SK-N-SH treated with all-trans-retinoic acid at 6 μM for 48 hours (cell line): ENCODE measurements around the gene LRRC4C.

Experiments used
- ATAC-seq: fragments of 200-7000 bp; cut with Tn5 transposase; 3 replicates; pipeline ENCODE4 v1.9.1; 2020; ENCODE audit warnings: mild to moderate bottlenecking, moderate library complexity
- ARNTL ChIP-seq: fragments of 450-650 bp; formaldehyde crosslinking; IDR thresholded peaks from 2 replicates; pipeline ENCODE4 v1.5.0; 2020; ENCODE audit warnings: low read depth, mild to moderate bottlenecking, moderate library complexity, borderline replicate concordance
- BACH2 ChIP-seq: fragments of 250-450 bp; sonication (Bioruptor Pico); IDR thresholded peaks from 2 replicates; pipeline ENCODE4 v1.9.0; 2021; ENCODE audit warnings: mild to moderate bottlenecking, borderline replicate concordance
- CSDC2 ChIP-seq: fragments of 250-450 bp; sonication (Bioruptor Pico); IDR thresholded peaks from 2 replicates; pipeline ENCODE4 v1.5.0; 2020; ENCODE audit warnings: mild to moderate bottlenecking, moderate library complexity
- ESRRG ChIP-seq: fragments of 250-450 bp; sonication (Bioruptor Pico); IDR thresholded peaks from 2 replicates; pipeline ENCODE4 v1.6.1; 2021; ENCODE audit warnings: mild to moderate bottlenecking
- GLIS3 ChIP-seq: fragments of 250-450 bp; sonication (Bioruptor Pico); IDR thresholded peaks from 2 replicates; pipeline ENCODE4 v1.5.0; 2020; ENCODE audit warnings: mild to moderate bottlenecking, moderate library complexity
- ISL1 ChIP-seq: fragments of 250-450 bp; sonication (Bioruptor Pico); IDR thresholded peaks from 2 replicates; pipeline ENCODE4 v2.1.2; 2022; ENCODE audit warnings: mild to moderate bottlenecking, moderate library complexity
- OSR1 ChIP-seq: fragments of 250-450 bp; sonication (Bioruptor Pico); IDR thresholded peaks from 2 replicates; pipeline ENCODE4 v1.8.0; 2022; ENCODE audit warnings: moderate library complexity, mild to moderate bottlenecking, inconsistent platforms
- PPARA ChIP-seq: fragments of 250-450 bp; sonication (Bioruptor Pico); IDR thresholded peaks from 2 replicates; pipeline ENCODE4 v1.5.0; 2020; ENCODE audit warnings: mild to moderate bottlenecking, borderline replicate concordance
- RARB ChIP-seq: fragments of 250-450 bp; sonication (Bioruptor Pico); IDR thresholded peaks from 2 replicates; pipeline ENCODE4 v1.8.0; 2021; ENCODE audit warnings: mild to moderate bottlenecking, moderate library complexity
- SNAI2 ChIP-seq: fragments of 250-450 bp; sonication (Bioruptor Pico); IDR thresholded peaks from 2 replicates; pipeline ENCODE4 v1.5.0; 2020; ENCODE audit warnings: mild to moderate bottlenecking, moderate library complexity
- TCF4 ChIP-seq: fragments of 250-450 bp; sonication (Bioruptor Pico); IDR thresholded peaks from 2 replicates; pipeline ENCODE4 v1.8.0; 2021; ENCODE audit warnings: mild to moderate bottlenecking, moderate library complexity, borderline replicate concordance
- TOX ChIP-seq: fragments of 250-450 bp; sonication (Bioruptor Pico); IDR thresholded peaks from 2 replicates; pipeline ENCODE4 v1.8.0; 2021; ENCODE audit warnings: mild to moderate bottlenecking, moderate library complexity, borderline replicate concordance
- ZC3H10 ChIP-seq: fragments of 250-450 bp; sonication (Bioruptor Pico); IDR thresholded peaks from 2 replicates; pipeline ENCODE4 v1.5.1; 2021; ENCODE audit warnings: mild to moderate bottlenecking, moderate library complexity
- ZFP3 ChIP-seq: fragments of 250-450 bp; sonication (Bioruptor Pico); IDR thresholded peaks from 2 replicates; pipeline ENCODE4 v1.5.0; 2020; ENCODE audit warnings: mild to moderate bottlenecking, moderate library complexity
- ZFP30 ChIP-seq: fragments of 450-650 bp; formaldehyde crosslinking; IDR thresholded peaks from 2 replicates; pipeline ENCODE4 v1.5.0; 2022; ENCODE audit warnings: mild to moderate bottlenecking, moderate library complexity
- ZNF565 ChIP-seq: fragments of 450-650 bp; formaldehyde crosslinking; conservative IDR thresholded peaks from 2 replicates; pipeline ENCODE4 v1.5.0; 2020; ENCODE audit warnings: low read depth, mild to moderate bottlenecking, moderate library complexity
- ZNF70 ChIP-seq: fragments of 450-650 bp; formaldehyde crosslinking; IDR thresholded peaks from 2 replicates; pipeline ENCODE4 v1.5.0; 2020; ENCODE audit warnings: mild to moderate bottlenecking, moderate library complexity
- ZNF8 ChIP-seq: fragments of 450-650 bp; formaldehyde crosslinking; IDR thresholded peaks from 2 replicates; pipeline ENCODE4 v1.5.0; 2020; ENCODE audit warnings: mild to moderate bottlenecking, moderate library complexity
- TF ChIP-seq, protein P1 (sequence below): fragments of 250-450 bp; sonication (Bioruptor Pico); IDR thresholded peaks from 2 replicates; pipeline ENCODE4 v1.5.1; 2021; ENCODE audit warnings: mild to moderate bottlenecking, moderate library complexity
- TF ChIP-seq, protein P2 (sequence below): fragments of 250-450 bp; sonication (Bioruptor Pico); IDR thresholded peaks from 2 replicates; pipeline ENCODE4 v1.8.0; 2020; ENCODE audit warnings: mild to moderate bottlenecking, moderate library complexity, borderline replicate concordance
- TF ChIP-seq, protein P3 (sequence below): fragments of 250-450 bp; sonication (Bioruptor Pico); IDR thresholded peaks from 2 replicates; pipeline ENCODE4 v1.8.0; 2021; ENCODE audit warnings: low read depth, mild to moderate bottlenecking, moderate library complexity, borderline replicate concordance
- TF ChIP-seq, protein P4 (sequence below): fragments of 250-450 bp; sonication (Bioruptor Pico); IDR thresholded peaks from 2 replicates; pipeline ENCODE4 v1.5.1; 2020; ENCODE audit warnings: low read depth, mild to moderate bottlenecking, moderate library complexity
- TF ChIP-seq, protein P5 (sequence below): fragments of 250-450 bp; sonication (Bioruptor Pico); IDR thresholded peaks from 2 replicates; pipeline ENCODE4 v1.5.0; 2020; ENCODE audit warnings: mild to moderate bottlenecking, moderate library complexity

LRRC4C gene

DNA sequence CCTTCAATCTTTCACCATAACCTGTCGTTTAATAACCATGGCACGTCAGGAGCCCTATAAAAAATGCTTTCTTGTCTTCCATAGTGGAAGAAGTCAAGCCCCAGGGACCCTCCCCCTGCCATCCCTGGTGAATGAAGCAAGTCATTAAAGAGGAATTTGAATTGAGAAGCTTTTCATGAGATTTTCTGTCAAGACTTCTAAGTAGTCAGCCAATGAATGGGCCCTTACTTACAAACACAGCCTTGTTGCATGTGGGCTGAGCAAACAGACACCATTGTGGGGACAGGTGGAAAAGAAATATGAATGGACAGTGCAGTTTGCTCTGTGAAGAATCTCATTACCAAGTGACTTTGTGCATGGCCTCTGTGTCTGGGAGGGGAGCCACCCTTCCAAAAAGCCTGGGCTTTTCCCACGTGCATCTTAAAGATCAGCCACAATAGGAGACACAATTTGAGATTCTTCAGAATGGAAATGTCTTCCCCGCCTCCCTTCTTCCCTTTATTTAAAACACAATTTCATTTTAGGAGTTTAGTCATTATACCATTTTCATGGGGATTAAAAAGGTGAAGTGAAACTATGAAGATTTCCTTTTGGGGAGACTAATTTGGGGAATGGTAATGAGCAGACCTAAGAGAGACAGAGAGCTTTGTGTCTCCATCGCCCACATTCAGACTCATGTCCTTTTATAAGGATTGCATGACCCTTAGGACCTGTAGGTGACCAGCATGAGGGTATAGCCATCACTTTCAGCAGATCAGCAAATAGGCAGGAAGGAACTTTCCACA lies 152.0 kb downstream of the LRRC4C start:
- ATAC-seq = no peak
- TF ChIP-seq PPARA (no peak), ISL1 (CRISPR knock-in tag) (no peak), ZC3H10 (CRISPR knock-in tag) (no peak), ESRRG (CRISPR knock-in tag) (no peak), OSR1 (CRISPR knock-in tag) (no peak), ZFP30 (CRISPR knock-in tag) (no peak), ZNF565 (CRISPR knock-in tag) (no peak)
- TF ChIP-seq, protein P1, sequence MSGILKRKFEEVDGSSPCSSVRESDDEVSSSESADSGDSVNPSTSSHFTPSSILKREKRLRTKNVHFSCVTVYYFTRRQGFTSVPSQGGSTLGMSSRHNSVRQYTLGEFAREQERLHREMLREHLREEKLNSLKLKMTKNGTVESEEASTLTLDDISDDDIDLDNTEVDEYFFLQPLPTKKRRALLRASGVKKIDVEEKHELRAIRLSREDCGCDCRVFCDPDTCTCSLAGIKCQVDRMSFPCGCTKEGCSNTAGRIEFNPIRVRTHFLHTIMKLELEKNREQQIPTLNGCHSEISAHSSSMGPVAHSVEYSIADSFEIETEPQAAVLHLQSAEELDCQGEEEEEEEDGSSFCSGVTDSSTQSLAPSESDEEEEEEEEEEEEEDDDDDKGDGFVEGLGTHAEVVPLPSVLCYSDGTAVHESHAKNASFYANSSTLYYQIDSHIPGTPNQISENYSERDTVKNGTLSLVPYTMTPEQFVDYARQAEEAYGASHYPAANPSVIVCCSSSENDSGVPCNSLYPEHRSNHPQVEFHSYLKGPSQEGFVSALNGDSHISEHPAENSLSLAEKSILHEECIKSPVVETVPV (CRISPR knock-in tag) = no peak
- TF ChIP-seq, protein P2, sequence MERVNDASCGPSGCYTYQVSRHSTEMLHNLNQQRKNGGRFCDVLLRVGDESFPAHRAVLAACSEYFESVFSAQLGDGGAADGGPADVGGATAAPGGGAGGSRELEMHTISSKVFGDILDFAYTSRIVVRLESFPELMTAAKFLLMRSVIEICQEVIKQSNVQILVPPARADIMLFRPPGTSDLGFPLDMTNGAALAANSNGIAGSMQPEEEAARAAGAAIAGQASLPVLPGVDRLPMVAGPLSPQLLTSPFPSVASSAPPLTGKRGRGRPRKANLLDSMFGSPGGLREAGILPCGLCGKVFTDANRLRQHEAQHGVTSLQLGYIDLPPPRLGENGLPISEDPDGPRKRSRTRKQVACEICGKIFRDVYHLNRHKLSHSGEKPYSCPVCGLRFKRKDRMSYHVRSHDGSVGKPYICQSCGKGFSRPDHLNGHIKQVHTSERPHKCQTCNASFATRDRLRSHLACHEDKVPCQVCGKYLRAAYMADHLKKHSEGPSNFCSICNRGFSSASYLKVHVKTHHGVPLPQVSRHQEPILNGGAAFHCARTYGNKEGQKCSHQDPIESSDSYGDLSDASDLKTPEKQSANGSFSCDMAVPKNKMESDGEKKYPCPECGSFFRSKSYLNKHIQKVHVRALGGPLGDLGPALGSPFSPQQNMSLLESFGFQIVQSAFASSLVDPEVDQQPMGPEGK (CRISPR knock-in tag) = no peak

DNA sequence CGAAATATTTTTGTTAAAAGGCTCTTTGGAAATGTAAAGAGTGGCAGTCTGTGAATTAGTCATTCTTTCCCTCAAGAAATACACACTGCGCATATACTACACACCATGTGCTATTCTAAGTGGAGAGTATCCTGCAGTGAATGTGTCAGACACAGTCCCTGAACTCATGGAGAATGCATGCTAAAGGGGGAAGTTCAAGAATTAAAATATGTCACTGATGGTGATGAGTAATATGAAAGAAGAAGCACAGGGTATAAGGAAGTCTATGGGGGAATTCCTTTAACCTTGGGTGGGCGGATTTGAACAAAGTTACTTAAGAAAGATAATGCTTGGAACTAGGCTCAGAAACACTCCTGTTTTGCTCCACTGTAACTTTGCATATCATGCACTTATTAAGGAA lies 153.0 kb downstream of the LRRC4C start:
- ATAC-seq = no peak
- TF ChIP-seq, protein P3, sequence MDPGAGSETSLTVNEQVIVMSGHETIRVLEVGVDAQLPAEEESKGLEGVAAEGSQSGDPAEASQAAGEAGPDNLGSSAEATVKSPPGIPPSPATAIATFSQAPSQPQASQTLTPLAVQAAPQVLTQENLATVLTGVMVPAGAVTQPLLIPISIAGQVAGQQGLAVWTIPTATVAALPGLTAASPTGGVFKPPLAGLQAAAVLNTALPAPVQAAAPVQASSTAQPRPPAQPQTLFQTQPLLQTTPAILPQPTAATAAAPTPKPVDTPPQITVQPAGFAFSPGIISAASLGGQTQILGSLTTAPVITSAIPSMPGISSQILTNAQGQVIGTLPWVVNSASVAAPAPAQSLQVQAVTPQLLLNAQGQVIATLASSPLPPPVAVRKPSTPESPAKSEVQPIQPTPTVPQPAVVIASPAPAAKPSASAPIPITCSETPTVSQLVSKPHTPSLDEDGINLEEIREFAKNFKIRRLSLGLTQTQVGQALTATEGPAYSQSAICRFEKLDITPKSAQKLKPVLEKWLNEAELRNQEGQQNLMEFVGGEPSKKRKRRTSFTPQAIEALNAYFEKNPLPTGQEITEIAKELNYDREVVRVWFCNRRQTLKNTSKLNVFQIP (CRISPR knock-in tag) = no peak
- no peak for TF ChIP-seq ZNF70 (CRISPR knock-in tag)
- TF ChIP-seq RARB (CRISPR knock-in tag) = no peak
- no peak for TF ChIP-seq SNAI2
- no peak for TF ChIP-seq ESRRG (CRISPR knock-in tag)
- TF ChIP-seq ISL1 (CRISPR knock-in tag) = no peak
- no peak for TF ChIP-seq ZFP3 (CRISPR knock-in tag)
- TF ChIP-seq, protein P2 (CRISPR knock-in tag) = no peak
- no peak for TF ChIP-seq OSR1 (CRISPR knock-in tag)
- TF ChIP-seq, protein P4, sequence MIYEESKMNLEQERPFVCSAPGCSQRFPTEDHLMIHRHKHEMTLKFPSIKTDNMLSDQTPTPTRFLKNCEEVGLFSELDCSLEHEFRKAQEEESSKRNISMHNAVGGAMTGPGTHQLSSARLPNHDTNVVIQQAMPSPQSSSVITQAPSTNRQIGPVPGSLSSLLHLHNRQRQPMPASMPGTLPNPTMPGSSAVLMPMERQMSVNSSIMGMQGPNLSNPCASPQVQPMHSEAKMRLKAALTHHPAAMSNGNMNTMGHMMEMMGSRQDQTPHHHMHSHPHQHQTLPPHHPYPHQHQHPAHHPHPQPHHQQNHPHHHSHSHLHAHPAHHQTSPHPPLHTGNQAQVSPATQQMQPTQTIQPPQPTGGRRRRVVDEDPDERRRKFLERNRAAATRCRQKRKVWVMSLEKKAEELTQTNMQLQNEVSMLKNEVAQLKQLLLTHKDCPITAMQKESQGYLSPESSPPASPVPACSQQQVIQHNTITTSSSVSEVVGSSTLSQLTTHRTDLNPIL (CRISPR knock-in tag) = no peak
- TF ChIP-seq TCF4 = no peak
- no peak for TF ChIP-seq ZNF565 (CRISPR knock-in tag)
- TF ChIP-seq GLIS3 (CRISPR knock-in tag) = no peak
- TF ChIP-seq ZFP30 (CRISPR knock-in tag) = no peak
- TF ChIP-seq ARNTL (CRISPR knock-in tag) = no peak
- TF ChIP-seq TOX = no peak
- TF ChIP-seq ZC3H10 (CRISPR knock-in tag) = no peak
- TF ChIP-seq ZNF8 (CRISPR knock-in tag) = no peak
- TF ChIP-seq BACH2 = no peak

DNA sequence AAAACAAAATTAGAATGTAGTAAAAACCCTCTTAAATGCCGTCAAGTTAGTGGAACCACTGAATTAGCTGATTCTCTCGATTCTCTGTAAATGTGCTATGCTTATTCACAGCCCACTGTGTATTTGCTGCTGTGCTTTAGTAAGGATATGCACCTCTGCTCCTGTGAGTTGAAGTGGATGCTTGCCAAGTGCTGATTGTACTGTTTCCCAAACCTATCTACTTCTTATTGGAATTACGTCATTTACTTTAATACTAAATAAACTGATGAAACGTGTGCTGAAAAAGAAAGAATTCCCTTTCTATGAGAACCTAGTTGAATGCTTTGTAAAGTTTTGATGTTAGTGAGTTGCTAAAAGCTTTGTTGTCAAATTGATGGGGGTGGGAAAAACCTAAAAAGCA lies 158.4 kb downstream of the LRRC4C start:
- ATAC-seq = no peak
- TF ChIP-seq GLIS3 (CRISPR knock-in tag) (no peak), ZFP3 (CRISPR knock-in tag) (no peak), SNAI2 (no peak), CSDC2 (CRISPR knock-in tag) (no peak), BACH2 (no peak), OSR1 (CRISPR knock-in tag) (no peak), ISL1 (CRISPR knock-in tag) (no peak)
- TF ChIP-seq, protein P1 (CRISPR knock-in tag) = no peak
- TF ChIP-seq, protein P5, sequence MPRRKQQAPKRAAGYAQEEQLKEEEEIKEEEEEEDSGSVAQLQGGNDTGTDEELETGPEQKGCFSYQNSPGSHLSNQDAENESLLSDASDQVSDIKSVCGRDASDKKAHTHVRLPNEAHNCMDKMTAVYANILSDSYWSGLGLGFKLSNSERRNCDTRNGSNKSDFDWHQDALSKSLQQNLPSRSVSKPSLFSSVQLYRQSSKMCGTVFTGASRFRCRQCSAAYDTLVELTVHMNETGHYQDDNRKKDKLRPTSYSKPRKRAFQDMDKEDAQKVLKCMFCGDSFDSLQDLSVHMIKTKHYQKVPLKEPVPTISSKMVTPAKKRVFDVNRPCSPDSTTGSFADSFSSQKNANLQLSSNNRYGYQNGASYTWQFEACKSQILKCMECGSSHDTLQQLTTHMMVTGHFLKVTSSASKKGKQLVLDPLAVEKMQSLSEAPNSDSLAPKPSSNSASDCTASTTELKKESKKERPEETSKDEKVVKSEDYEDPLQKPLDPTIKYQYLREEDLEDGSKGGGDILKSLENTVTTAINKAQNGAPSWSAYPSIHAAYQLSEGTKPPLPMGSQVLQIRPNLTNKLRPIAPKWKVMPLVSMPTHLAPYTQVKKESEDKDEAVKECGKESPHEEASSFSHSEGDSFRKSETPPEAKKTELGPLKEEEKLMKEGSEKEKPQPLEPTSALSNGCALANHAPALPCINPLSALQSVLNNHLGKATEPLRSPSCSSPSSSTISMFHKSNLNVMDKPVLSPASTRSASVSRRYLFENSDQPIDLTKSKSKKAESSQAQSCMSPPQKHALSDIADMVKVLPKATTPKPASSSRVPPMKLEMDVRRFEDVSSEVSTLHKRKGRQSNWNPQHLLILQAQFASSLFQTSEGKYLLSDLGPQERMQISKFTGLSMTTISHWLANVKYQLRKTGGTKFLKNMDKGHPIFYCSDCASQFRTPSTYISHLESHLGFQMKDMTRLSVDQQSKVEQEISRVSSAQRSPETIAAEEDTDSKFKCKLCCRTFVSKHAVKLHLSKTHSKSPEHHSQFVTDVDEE (CRISPR knock-in tag) = no peak
- TF ChIP-seq, protein P3 (CRISPR knock-in tag) = no peak
